A549 (cell line): ENCODE data around the gene MYO1D. TPM values are rescaled to one million over a fixed set of nuclear protein-coding genes. Genes with fewer than 3 reads are reported as not detected.

Experiments used
- ATAC-seq, 2 experiments: fragments of 200-7000 bp in 1 of 2; fragments of >200 bp in 1 of 2; cut with Nextera tagmentation in 1 of 2; cut with Tn5 transposase in 1 of 2; 3 replicates each; pipeline versions ENCODE4 v1.8.0 to v1.9.1; 2018 to 2020; ENCODE audit warnings: mild to moderate bottlenecking in 1 of 2, moderate library complexity in 1 of 2
- CTCF ChIA-PET: fragments of 300-600 bp; sonication (Branson Sonifier 250); formaldehyde crosslinking; extraction: SDS; loops from one replicate; lab custom pipeline; 2021; ENCODE audit warnings: antibody characterized with exemption, inconsistent platforms; lab: Yijun Ruan, JAX
- POLR2A ChIA-PET: fragments of 350-600 bp; formaldehyde crosslinking; extraction: SDS; loops from one replicate; lab custom pipeline; 2021; ENCODE audit warnings: antibody characterized with exemption, inconsistent platforms; lab: Yijun Ruan, JAX
- DNase-seq, 2 experiments: peaks; one replicate each; pipeline versions ENCODE4 v3.0.0 to v3.0.0-alpha.2; 2011 to 2016; ENCODE audit warnings: low read depth in 1 of 2, low spot score in 1 of 2
- FAIRE-seq: peaks from 2 replicates; lab custom pipeline; 2011; peaks lifted over from hg19 to GRCh38; lab: Jason Lieb, UNC
- H3K27ac ChIP-seq, 2 experiments: fragments of >200 bp; sonication (Bioruptor Twin); formaldehyde crosslinking; 3 replicates each; pipeline ENCODE4 v1.5.1; 2016 to 2017
- H3K4me1 ChIP-seq: fragments of >200 bp; sonication (Bioruptor Twin); formaldehyde crosslinking; 3 replicates; pipeline ENCODE4 v1.6.1; 2016
- H3K4me2 ChIP-seq: fragments of >200 bp; sonication (Bioruptor Twin); formaldehyde crosslinking; 3 replicates; pipeline ENCODE4 v1.6.1; 2016
- H3K4me3 ChIP-seq: fragments of >200 bp; sonication (Bioruptor Twin); formaldehyde crosslinking; 3 replicates; pipeline ENCODE4 v1.5.1; 2016
- H3K9me3 ChIP-seq: fragments of >200 bp; sonication (Bioruptor Twin); formaldehyde crosslinking; 3 replicates; pipeline ENCODE4 v1.6.1; 2016
- BCL3 ChIP-seq: fragments of >200 bp; sonication (Bioruptor Twin); formaldehyde crosslinking; IDR thresholded peaks from 3 replicates; pipeline ENCODE4 v1.6.1; 2016
- CBX2 ChIP-seq: fragments of 200-600 bp; sonication (generic); IDR thresholded peaks from 2 replicates; pipeline ENCODE4 v1.6.1; 2016; ENCODE audit warnings: low read depth, mild to moderate bottlenecking, borderline replicate concordance
- CEBPB ChIP-seq, 2 experiments: fragments of >200 bp in 1 of 2; sonication (Bioruptor Twin) in 1 of 2; formaldehyde crosslinking in 1 of 2; IDR thresholded peaks; 2 replicates each; pipeline ENCODE4 v1.6.1; 2012 to 2016
- CTCF ChIP-seq: fragments of >200 bp; sonication (Bioruptor Twin); formaldehyde crosslinking; IDR thresholded peaks from 3 replicates; pipeline ENCODE4 v1.5.1; 2016
- E2F6 ChIP-seq: IDR thresholded peaks from 2 replicates; pipeline ENCODE4 v1.6.1; 2012; ENCODE audit warnings: low read depth, borderline replicate concordance
- EP300 ChIP-seq, 2 experiments: fragments of >200 bp; sonication (Bioruptor Twin); formaldehyde crosslinking; IDR thresholded peaks; 2 replicates in 1 of 2; 3 replicates in 1 of 2; pipeline ENCODE4 v1.6.1; 2016 to 2017
- FOSL2 ChIP-seq, 2 experiments: fragments of 450-650 bp in 1 of 2; fragments of >200 bp in 1 of 2; sonication (Bioruptor Twin) in 1 of 2; formaldehyde crosslinking; IDR thresholded peaks; 2 replicates each; pipeline versions ENCODE4 v1.5.0 to v1.6.1; 2016 to 2020; ENCODE audit warnings: mild to moderate bottlenecking in 1 of 2, moderate library complexity in 1 of 2
- HDAC2 ChIP-seq: fragments of 200-600 bp; sonication (generic); IDR thresholded peaks from 2 replicates; pipeline ENCODE4 v1.6.1; 2016
- HEYL ChIP-seq: fragments of 250-450 bp; sonication (Bioruptor Pico); IDR thresholded peaks from 2 replicates; pipeline ENCODE4 v1.8.0; 2021; ENCODE audit warnings: mild to moderate bottlenecking, moderate library complexity
- JUNB ChIP-seq: fragments of >200 bp; sonication (Bioruptor Twin); formaldehyde crosslinking; IDR thresholded peaks from 2 replicates; pipeline ENCODE4 v1.6.1; 2016
- MAFK ChIP-seq: fragments of 450-650 bp; IDR thresholded peaks from 2 replicates; pipeline ENCODE4 v1.6.1; 2014; ENCODE audit not compliant: partially characterized antibody
- NFE2L2 ChIP-seq: fragments of 150-350 bp; conservative IDR thresholded peaks from 2 replicates; pipeline ENCODE4 v1.6.1; 2014; ENCODE audit warnings: low read length
- NR3C1 ChIP-seq: fragments of >200 bp; sonication (Bioruptor Twin); formaldehyde crosslinking; IDR thresholded peaks from 3 replicates; pipeline ENCODE4 v1.6.1; 2017
- PBX3 ChIP-seq: IDR thresholded peaks from 2 replicates; pipeline ENCODE4 v1.6.1; 2012
- POLR2A ChIP-seq: IDR thresholded peaks from 2 replicates; pipeline ENCODE4 v1.6.1; 2012; ENCODE audit warnings: mild to moderate bottlenecking, low read length
- POLR2AphosphoS2 ChIP-seq: conservative IDR thresholded peaks from 2 replicates; pipeline ENCODE4 v1.6.1; 2012; ENCODE audit warnings: low read length, improper control_type of control experiment, inconsistent platforms
- REST ChIP-seq: fragments of 200-600 bp; sonication (generic); IDR thresholded peaks from 2 replicates; pipeline ENCODE4 v1.6.1; 2016; ENCODE audit warnings: antibody characterized with exemption, mild to moderate bottlenecking, moderate library complexity
- TFCP2L1 ChIP-seq: fragments of 250-450 bp; sonication (Bioruptor Pico); IDR thresholded peaks from 2 replicates; pipeline ENCODE4 v1.5.0; 2021; ENCODE audit warnings: mild to moderate bottlenecking
- ZC3H11A ChIP-seq: fragments of 450-650 bp; IDR thresholded peaks from 2 replicates; pipeline ENCODE4 v1.6.1; 2014; ENCODE audit warnings: antibody characterized with exemption, mild to moderate bottlenecking
- ZFP36 ChIP-seq: fragments of 450-650 bp; IDR thresholded peaks from 2 replicates; pipeline ENCODE4 v1.6.1; 2014; ENCODE audit warnings: borderline replicate concordance; ENCODE audit not compliant: partially characterized antibody
- ZSCAN20 ChIP-seq: fragments of 250-450 bp; sonication (Bioruptor Pico); IDR thresholded peaks from 2 replicates; pipeline ENCODE4 v1.8.0; 2022; ENCODE audit warnings: mild to moderate bottlenecking, moderate library complexity
- WGBS: methylation state at CpG from one replicate; pipeline ENCODE4 v1.1.6; 2017; ENCODE audit errors: missing lambda C conversion rate; 5-methylcytosine and 5-hydroxymethylcytosine counted together
- polyA plus RNA-seq, 4 experiments: library from polyadenylated mRNA; depleted of rRNA in 3 of 4; stranded (reverse); fragments of >200 nt; fragmentation: RNase III in 1 of 4; extraction: RNeasy Plus Mini Kit Qiagen cat#74134 plus additional on column Dnase treatment in 1 of 4; gene quantifications; 2 replicates in 3 of 4; 3 replicates in 1 of 4; pipeline ENCODE4 v1.2.3, GENCODE V29; 2011 to 2017

Gene MYO1D
- polyA plus RNA-seq, 2 of the 4 experiments (the other 2 are of a cell fraction): 2.8 to 4.2 TPM

GRCh38 chr17:32882029-32882428, 5.1 kb upstream of the MYO1D start (continued):
- TF ChIP-seq REST: no peak
- no peak for TF ChIP-seq EP300 (IDR thresholded peaks at IDR 0.05)
- TF ChIP-seq ZC3H11A: no peak
- no peak for TF ChIP-seq PBX3
- no peak for TF ChIP-seq JUNB
- TF ChIP-seq POLR2A: no peak
- TF ChIP-seq E2F6: no peak
- TF ChIP-seq TFCP2L1: no peak
- no peak for TF ChIP-seq HDAC2
- no peak for TF ChIP-seq FOSL2 (IDR thresholded peaks at IDR 0.05)
- no peak for TF ChIP-seq FOSL2 (CRISPR knock-in tag; IDR thresholded peaks at IDR 0.05)
- TF ChIP-seq CEBPB (IDR thresholded peaks at IDR 0.05): no peak

- FAIRE-seq (no peak), DNase-seq (no peak), ATAC-seq (no peak)
- Histone ChIP-seq H3K4me1 (peaks cover 7% of the 10 kb centered on the region; the same call in 1 of the 3 replicates), H3K4me2 (no peak overlapping the region), H3K27ac (no peak overlapping the region), H3K4me3 (no peak overlapping the region), H3K9me3 (no peaks in the 10 kb centered on the region)
- TF ChIP-seq HEYL (CRISPR knock-in tag): no peak
- TF ChIP-seq ZSCAN20 (CRISPR knock-in tag): no peak
- no peak for TF ChIP-seq NR3C1
- TF ChIP-seq CTCF: no peak
- TF ChIP-seq BCL3: no peak
- no peak for TF ChIP-seq POLR2AphosphoS2
- no peak for TF ChIP-seq CBX2
- no peak for TF ChIP-seq ZC3H11A
- no peak for TF ChIP-seq MAFK
- no peak for TF ChIP-seq NFE2L2
- no peak for TF ChIP-seq ZFP36
- ChIA-PET POLR2A (no interaction called here), CTCF (interaction anchor here (0.6 to 12.1 kb wide), 3 partner anchors 14 to 102 kb away, joined by 3 to 205 read pairs (median 3); no protein-coding TSS in a partner anchor)
- 63% methylated on average over 6 of the region's 6 CpGs for WGBS
These were observed 3.9 kb upstream of the MYO1D start for GRCh38 chr17:32880671-32881453.
